C4-2B (cell line): ENCODE measurements around the gene CDH23.

Experiments
- CTCF ChIP-seq: fragments of 450-650 bp; conservative IDR thresholded peaks from 2 replicates; pipeline ENCODE4 v1.5.1; 2017; ENCODE audit warnings: mild to moderate bottlenecking
- ZFX ChIP-seq: fragments of 450-650 bp; IDR thresholded peaks from 2 replicates; pipeline ENCODE4 v1.6.1; 2017

- TF ChIP-seq CTCF (no peak), ZFX (no peak)
Observed at GRCh38 chr10:71774916-71775702, 378.4 kb downstream of the CDH23 start.
